Measurements from ENCODE around the gene SLC7A1. TPM values are rescaled to one million over a fixed set of nuclear protein-coding genes. Genes with fewer than 3 reads are reported as not detected.

Gene SLC7A1
- total and polyA plus RNA-seq, 2 of the 4 experiments (the other 2 are of a cell fraction): 9.7 to 22.3 TPM

DNA sequence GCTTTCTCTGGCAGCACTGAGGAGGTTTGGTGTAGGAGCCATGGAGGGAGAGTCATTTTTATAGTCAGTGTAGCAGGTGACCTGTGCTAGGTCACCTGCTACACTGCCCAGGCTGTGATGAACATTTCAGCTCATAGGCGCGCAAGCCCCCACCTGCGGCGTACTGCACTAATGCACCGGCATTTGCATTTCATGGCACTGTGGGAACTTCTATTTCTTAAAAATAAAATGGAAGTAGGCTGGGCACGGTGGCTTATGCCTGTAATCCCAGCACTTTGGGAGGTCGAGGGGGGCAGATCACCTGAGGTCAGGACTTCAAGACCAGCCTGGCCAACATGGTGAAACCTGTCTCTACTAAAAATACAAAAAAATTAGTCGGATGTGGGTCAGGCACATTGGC lies 101.0 kb downstream of the SLC7A1 start:
- Histone ChIP-seq H3K4ac (ENCODE audit: low read depth, low read length) (no peak overlapping the region), H3K4me2 (ENCODE audit: low read depth, low read length) (no peak overlapping the region), H2BK5ac (ENCODE audit: low read depth, low read length, poor library complexity, severe bottlenecking) (no peak overlapping the region), H3K23ac (ENCODE audit: low read depth, low read length) (no peak overlapping the region), H4K20me1 (ENCODE audit: insufficient read depth, low read length) (no peaks in the 10 kb centered on the region; the same call in 1 of the 2 replicates), H2AK9ac (replicated peaks; ENCODE audit: low read depth, low read length, poor library complexity) (no peak overlapping the region), H3K56ac (ENCODE audit: extremely low read depth, insufficient read depth, low read length) (no peak overlapping the region), H2AFZ (replicated peaks; ENCODE audit: low read length, poor library complexity) (no peak overlapping the region), H3K27me3 (ENCODE audit: control insufficient read depth, insufficient read depth, low read length) (peaks cover 49% of the 10 kb centered on the region), H3K14ac (replicated peaks; ENCODE audit: low read depth, low read length) (no peak overlapping the region), H3K79me1 (ENCODE audit: low read depth in 1 of 2, low read length in 2 of 2) (no peaks in the 10 kb centered on the region), H3K4me3 (ENCODE audit: insufficient read depth, low read depth, low read length) (no peak overlapping the region), H3K36me3 (ENCODE audit: control insufficient read depth, insufficient read depth, low read length) (no peaks in the 10 kb centered on the region), H4K91ac (ENCODE audit: insufficient read depth, low read depth, low read length) (no peak overlapping the region), H4K5ac (ENCODE audit: low read depth, low read length) (no peak overlapping the region), H3K9me1 (ENCODE audit: insufficient read depth, low read length) (peaks cover 10% of the 10 kb centered on the region; the same call in 1 of the 2 replicates), H3K9ac (ENCODE audit: low read depth, low read length) (no peak overlapping the region), H2BK120ac (ENCODE audit: low read depth, low read length) (no peak overlapping the region), H2BK15ac (ENCODE audit: low read depth, low read length) (no peak overlapping the region), H3K4me1 (ENCODE audit: control insufficient read depth, insufficient read depth, low read length) (peaks cover 9% of the 10 kb centered on the region; the same call in 1 of the 2 replicates), H4K8ac (ENCODE audit: low read depth in 2 of 2, low read length in 2 of 2) (no peak overlapping the region), H3K9me3 (ENCODE audit: control insufficient read depth, insufficient read depth, low read length) (no peaks in the 10 kb centered on the region), H3K27ac (ENCODE audit: insufficient read depth, low read length) (no peak overlapping the region), H3K18ac (ENCODE audit: low read depth, low read length) (no peak overlapping the region), H2BK20ac (ENCODE audit: low read depth, low read length) (no peak overlapping the region), H2AK5ac (ENCODE audit: low read depth, low read length) (no peak overlapping the region)
- intact Hi-C loops (cut with micrococcal nuclease) (no loop called here), in situ Hi-C loops (cut with MboI; ENCODE audit: low sequenced_read_pairs) (no loop called here), dilution Hi-C loops (cut with HindIII; ENCODE audit: low sequenced_read_pairs, unreplicated experiment) (no loop called here)
- no CpG with 5 or more reads among the region's 8 CpGs for WGBS, 2 experiments (ENCODE audit: extremely low coverage in 2 of 2, insufficient read length in 1 of 2)
- ATAC-seq (ENCODE audit: low read depth) (no peak), DNase-seq (no peak)
- POLR2A ChIA-PET (ENCODE audit: unreplicated experiment): no interaction called here
- TF ChIP-seq CHD1 (IDR thresholded peaks at IDR 0.05; ENCODE audit: low read depth, low read length): no peak
- CTCF ChIA-PET: no interaction called here
- no TSS peak for BruUV-seq (replicated peaks)
